HFF-Myc (cell line): Measurements from ENCODE around the gene KCNN3.

Experiments
- DNase-seq: peaks from one replicate; pipeline ENCODE4 v3.0.0-alpha.2; 2011; ENCODE audit warnings: low read depth; ENCODE audit errors: extremely low read depth
- H3K4me3 ChIP-seq: replicated peaks from 2 replicates; pipeline ENCODE4 v1.5.1; 2011; ENCODE audit warnings: low read depth, mild to moderate bottlenecking, control low read depth, low read length
- TF ChIP-seq, protein P1 (sequence below): IDR thresholded peaks from 2 replicates; pipeline ENCODE4 v1.5.1; 2012; ENCODE audit warnings: mild to moderate bottlenecking, low read depth, low read length, control low read depth; ENCODE audit errors: missing control alignments

KCNN3 gene

DNA sequence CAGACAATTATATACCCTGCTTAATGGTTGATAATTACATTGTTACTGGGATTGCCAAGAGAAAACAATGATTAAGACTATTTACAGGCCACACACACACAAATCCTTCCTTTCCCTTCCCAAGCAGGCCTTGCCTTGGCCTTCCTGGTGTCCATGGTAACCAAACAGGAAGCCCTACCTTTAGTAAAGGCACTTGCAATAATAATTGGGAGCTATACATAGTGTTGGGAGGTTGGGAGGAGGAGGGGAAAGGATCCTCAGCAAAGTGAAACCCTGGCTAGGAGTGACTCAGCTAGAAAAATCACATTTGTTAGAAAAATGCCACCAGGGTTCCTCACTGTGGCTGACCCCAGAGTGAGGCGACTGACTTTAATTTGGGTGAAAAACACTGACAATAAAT is 139.8 kb downstream of the KCNN3 start:
- H3K4me3 ChIP-seq, result no peak overlapping the region
- TF ChIP-seq, protein P1, sequence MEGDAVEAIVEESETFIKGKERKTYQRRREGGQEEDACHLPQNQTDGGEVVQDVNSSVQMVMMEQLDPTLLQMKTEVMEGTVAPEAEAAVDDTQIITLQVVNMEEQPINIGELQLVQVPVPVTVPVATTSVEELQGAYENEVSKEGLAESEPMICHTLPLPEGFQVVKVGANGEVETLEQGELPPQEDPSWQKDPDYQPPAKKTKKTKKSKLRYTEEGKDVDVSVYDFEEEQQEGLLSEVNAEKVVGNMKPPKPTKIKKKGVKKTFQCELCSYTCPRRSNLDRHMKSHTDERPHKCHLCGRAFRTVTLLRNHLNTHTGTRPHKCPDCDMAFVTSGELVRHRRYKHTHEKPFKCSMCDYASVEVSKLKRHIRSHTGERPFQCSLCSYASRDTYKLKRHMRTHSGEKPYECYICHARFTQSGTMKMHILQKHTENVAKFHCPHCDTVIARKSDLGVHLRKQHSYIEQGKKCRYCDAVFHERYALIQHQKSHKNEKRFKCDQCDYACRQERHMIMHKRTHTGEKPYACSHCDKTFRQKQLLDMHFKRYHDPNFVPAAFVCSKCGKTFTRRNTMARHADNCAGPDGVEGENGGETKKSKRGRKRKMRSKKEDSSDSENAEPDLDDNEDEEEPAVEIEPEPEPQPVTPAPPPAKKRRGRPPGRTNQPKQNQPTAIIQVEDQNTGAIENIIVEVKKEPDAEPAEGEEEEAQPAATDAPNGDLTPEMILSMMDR, result no peak
- DNase-seq, result no peak

DNA sequence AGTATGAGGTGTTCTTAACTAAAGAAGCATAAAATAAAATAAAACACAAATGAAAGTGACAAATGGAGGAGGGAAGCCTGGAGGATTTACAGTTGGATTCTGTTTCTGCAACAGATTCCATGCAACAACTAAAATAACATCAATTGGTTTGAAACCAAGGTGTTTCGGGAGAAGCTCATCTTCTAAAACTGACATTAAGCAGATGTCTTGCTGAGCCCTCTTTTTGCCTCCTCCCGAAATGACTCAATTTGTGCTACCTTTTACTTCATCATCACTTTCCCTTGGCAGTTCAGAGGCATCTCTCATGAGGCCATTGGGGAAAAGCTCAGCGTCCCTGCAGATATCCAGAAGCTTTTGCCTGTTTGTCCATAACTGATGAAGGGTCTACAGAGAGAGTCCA is 140.5 kb downstream of the KCNN3 start:
- H3K4me3 ChIP-seq, result no peak overlapping the region
- TF ChIP-seq, protein P1, result no peak
- DNase-seq, result no peak

DNA sequence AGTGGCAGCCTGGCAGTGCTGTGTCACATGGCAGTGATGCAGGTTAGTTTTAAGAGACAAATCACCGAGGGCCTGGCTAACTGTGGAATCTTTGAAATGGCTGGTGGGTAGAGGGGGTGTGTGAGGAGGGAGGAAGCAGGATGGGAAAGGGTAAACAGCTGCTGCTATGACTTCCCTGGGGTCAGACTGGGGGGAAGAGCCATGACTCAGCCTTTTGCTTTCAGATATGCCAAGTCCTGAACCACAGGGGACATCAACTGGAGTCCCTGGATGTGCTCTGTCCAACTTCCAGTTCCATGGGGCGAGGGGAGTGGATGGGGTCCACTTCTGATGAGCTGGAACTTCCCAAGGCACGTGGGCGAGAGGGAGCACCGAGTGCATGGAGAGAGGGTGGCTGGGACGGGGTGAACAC is 141.0 kb downstream of the KCNN3 start:
- TF ChIP-seq, protein P1, result no peak
- no peak for DNase-seq

DNA sequence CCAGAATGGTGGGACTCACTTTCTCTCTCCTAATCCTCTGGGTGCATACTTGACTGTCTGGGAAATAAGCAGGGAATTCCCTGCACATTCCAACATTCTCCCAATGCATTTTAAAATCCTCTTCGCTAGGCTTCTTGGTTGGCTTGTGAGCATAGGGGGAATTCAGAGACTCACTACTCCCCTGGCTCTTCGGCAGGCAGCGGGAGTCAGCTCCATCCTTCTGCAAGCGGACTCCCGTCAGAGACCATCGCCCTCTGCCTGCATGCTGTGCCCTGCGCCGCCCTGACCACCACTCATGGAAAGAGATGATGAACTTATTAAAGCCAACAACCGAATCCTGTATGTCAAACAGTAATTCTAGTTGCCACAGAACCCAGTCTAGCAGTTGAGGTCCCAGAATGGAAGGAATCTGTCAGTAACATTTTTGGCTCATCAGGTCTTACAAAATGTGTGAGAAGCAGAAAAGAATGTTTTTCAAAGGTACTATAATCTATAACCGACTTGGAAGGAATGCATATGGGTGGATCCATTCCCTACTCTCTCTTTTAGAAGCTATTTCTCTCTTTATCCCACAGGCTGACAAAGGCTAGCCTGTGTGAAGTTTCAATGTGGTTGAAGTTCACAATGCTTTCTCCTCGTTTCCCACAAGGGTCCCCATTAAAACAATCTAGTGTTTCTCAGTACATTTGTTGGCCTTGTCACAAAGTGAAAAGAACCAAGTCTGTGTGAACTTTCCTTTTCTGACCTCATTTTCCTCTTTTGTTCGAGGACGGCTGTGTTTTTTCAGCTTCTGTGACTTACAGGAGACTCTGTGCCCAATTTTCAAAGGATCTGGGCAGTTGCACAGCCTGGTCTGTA is 143.0 kb downstream of the KCNN3 start:
- H3K4me3 ChIP-seq, result no peak overlapping the region
- DNase-seq, result no peak
- TF ChIP-seq, protein P1, result no peak

More for the DNA sequence above, 141.0 kb downstream of the KCNN3 start:
- no peak overlapping the region for H3K4me3 ChIP-seq

DNA sequence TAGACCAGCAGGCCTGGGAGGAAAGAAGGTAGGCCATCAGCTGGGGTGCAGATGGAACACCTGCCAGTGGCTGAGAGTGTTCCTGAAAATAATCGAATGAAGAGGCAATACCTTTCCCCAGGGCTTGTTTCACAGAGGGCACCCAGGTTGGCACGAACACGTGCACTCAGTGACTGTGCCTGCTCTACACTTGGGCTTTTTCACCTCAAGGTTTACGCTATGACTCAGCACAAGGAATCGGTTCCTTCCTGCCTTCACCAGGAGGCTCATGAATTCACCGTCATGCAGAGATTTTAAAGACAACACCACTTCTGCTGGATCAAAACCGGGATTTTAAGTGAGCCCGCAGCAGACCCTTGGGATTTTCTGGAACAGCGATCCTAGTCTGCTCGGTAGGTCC is 143.6 kb downstream of the KCNN3 start:
- DNase-seq, result no peak
- TF ChIP-seq, protein P1, result no peak

DNA sequence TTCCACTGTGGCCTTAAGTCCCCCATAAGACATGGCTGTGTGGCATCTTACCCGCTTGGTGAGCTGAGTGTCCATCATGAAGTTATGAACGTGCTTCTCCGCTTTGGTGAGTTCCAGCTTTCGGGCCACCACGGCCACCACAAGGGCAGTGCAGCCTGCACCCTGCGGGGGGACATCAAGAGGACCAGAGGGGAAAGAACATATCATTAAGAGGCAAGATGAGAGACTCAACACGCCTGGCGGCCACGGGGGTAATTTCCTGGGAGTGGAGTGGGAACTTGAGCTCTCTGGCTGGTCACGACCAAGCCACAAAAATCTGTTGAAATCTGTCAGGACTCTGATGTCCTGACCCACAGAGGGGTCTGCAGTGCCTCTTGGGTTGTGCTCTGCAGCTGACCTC is 144.2 kb downstream of the KCNN3 start:
- no peak overlapping the region for H3K4me3 ChIP-seq
- no peak for DNase-seq
- TF ChIP-seq, protein P1, result no peak

More for the DNA sequence above, 143.6 kb downstream of the KCNN3 start:
- H3K4me3 ChIP-seq, result no peak overlapping the region
